Activated CD4-positive, alpha-beta T cell treated with anti-CD3 and anti-CD28 coated beads, Interleukin-2, amount 50 U/mL, for 1 hour (primary cell): ENCODE data around the gene CST11.

Experiments
- DNase-seq: peaks from one replicate; pipeline ENCODE4 v3.0.0-alpha.2; 2020

Gene CST11

DNA sequence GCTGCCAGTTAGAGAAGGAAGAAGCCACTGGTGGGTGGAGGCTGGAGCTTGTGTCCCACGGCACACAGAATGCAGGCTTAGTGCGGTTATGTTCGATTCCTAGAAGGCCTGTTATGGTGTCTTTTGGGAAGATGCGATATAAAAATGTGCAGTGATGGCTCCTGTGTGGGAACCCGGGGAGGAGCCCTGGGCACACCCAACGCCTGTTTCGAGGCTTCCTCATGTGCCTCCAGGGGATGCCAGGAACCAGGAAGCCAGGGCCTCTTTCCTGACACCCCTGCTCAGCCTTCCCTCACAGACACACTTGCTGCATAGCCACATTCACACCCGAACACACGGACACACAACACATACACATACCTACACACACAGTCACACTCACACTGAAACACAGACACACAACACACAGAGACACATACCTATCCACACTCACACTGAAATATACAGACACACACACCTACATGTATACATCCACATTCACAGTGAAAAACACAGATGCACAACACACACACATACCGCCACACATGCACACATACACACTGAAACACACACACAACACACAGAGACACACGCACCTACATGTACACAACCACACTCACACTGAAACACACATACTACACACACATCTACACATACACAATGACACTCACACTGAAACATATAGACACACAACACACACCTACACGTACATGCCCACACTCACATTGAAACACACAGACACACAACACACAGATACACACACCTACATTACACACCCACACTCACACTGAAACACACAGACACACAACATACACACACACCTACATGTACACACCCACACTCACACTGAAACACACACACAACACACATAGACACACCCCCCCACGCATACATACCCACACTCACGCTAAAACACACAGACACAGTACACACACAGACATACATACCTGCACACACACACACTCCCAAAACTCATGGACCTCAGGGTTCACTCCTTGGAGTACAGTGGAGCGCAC lies 1.2 kb upstream of the CST11 start:
- no peak for DNase-seq

DNA sequence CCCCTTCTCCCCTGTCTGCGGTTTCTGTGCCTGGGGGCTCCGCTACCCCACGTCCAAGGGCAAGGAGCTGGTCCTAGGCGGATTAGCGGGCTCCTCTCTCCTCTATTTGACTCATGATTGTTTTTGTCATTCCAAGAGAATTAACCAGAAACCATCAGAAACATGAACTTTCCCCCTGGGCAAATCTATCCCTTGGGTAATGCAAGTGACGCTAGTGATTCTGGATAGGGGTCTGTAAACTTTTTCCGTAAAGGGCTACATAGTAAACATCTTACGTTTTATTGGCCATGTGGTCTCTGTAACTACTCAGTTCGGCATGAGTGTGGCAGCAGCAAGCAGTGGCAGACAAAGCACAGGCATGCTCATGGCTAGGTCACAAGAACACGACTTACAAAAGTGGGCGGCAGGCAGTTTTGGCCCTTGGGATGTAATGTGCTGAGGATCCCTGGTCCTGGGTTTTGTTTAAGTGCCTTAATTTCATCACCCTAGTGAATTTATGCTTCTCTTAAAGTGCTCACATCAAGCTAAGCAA lies 654 bp downstream of the CST11 start:
- DNase-seq, result no peak

- DNase-seq, result no peak
These were observed 1.8 kb downstream of the CST11 start for GRCh38 chr20:23450877-23451276.

DNA sequence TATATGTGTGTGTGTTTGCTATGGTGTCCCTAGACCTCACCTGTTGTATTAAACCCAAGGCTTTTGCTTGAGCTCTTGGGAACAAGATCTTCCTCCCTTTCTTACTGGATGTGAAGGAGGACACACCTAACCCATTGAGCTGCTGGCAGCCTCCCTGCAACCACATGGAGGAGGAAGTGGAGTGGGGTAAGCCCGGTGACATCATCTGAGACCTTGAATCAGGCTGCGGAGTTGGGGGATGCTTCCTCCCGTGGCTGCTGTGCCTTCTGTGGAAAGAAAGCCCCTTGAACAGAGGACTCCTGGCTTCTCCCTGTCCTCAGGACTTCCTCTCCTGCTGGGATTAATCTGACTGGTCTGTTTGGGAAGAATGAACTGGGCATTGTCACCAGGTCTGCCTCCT lies 3.3 kb downstream of the CST11 start:
- DNase-seq, result no peak

GRCh38 chr20:23448167-23448566 lies 4.5 kb downstream of the CST11 start:
- no peak for DNase-seq

DNA sequence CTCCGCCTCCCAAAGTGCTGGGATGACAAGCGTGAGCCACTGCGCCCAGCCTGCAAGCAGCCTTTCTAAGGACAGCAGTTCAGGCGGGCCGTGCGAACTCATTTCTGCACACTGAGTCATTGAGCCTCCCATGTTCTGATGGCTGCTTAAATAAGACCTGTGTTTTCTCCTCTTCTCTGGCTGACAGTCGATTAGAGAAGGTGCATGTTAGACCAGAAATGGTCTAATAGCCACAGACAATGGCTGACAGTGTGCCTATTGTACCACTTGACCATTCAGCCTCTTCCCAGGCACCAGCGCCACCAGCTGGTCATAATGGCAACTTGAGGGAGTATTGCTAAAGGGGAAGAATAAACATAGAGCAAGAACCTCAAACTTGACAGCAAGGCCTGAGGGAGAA lies 6.2 kb downstream of the CST11 start:
- no peak for DNase-seq

GRCh38 chr20:23445596-23446217 lies 7.0 kb downstream of the CST11 start:
- no peak for DNase-seq

DNA sequence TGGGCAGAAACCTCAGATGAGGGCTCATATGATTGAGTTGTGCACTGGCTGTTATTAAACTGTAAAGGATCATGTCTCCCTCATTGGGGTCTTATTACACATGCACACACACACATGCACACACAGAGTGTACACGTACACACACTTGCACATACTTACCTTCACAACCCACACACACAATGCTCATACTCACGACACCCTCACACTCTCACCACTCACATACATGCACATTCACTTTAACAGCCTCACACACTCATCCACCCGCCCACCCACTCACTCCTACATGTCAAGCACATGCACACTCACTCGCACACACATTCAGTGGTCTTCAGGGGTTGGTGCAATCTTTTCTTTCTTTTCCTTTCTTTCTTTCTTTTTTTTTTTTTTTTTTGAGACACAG lies 7.8 kb downstream of the CST11 start:
- DNase-seq, result no peak

GRCh38 chr20:23442436-23442835 lies 10.2 kb downstream of the CST11 start:
- no peak for DNase-seq

GRCh38 chr20:23441850-23442313 lies 10.8 kb downstream of the CST11 start:
- DNase-seq, result peak; percentile 51

DNA sequence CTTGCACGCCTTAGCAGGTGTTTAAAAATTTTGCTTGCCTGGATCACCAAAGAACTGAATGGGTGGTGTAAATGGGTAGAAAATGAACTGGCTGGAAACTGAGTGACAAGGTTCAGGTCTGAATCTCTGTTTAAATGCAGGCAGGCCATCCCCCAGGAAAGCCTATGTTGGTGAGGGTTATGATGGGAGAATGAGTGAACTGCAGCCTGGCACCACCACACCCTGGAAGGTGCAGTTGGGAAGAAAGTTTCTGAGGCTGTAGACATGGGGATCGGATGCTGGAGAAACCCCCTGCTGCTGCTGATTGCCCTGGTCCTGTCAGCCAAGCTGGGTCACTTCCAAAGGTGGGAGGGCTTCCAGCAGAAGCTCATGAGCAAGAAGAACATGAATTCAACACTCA lies 12.7 kb downstream of the CST11 start:
- no peak for DNase-seq

GRCh38 chr20:23438661-23439060 lies 14.0 kb downstream of the CST11 start:
- no peak for DNase-seq

DNA sequence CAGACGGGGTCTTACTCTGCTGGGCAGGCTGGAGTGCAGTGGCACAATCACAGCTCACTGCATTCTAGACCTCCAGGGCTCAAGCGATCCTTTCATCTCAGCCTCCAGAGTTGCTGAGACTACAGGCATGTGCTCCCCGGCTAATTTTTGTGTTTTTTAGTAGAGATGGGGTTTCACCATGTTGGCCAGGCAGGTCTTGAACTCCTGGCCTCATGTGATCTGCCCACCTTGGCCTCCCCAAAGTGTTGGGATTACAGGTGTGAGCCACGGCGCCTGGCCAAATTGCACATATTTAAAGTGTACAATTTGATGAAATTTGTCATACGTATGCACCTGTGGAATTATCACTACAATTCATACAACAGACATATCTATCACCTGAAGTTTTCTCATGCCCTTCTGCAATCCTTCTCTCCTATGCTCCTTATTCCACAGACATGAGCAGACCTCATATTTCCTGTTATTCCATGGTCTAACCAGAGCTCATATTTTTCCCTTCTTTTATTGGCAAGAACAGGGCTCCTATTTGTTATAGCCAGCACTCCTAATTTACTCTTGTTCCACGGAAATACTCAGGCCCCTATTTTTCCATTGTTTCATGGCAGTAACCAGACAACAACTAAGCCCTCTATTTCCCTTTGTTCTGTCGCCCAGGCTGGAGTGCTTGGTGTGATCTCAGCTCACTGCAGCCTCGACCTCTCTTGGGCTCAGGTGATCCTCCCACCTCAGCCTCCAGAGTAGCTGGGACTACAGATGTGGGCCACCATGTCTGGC lies 15.4 kb downstream of the CST11 start:
- DNase-seq, result no peak

DNA sequence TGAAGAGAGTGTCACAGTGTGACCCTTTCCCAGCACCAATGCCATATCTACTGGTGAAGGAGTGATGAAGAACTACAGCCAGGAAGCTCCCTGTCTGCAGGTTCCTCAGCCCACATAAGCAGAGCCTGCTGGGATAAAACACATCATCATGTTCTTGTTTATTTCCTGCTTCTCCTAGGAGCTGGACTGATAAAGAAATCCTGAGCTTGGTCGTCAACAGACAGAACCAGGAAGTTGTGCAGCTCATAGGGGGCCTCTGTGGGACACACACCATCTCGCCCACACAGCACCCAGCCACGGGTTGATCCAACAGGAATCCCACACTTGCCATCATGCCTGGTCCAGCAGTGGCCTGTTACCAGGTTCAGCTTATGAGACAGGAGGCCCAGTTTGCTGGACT lies 16.0 kb downstream of the CST11 start:
- no peak for DNase-seq

DNA sequence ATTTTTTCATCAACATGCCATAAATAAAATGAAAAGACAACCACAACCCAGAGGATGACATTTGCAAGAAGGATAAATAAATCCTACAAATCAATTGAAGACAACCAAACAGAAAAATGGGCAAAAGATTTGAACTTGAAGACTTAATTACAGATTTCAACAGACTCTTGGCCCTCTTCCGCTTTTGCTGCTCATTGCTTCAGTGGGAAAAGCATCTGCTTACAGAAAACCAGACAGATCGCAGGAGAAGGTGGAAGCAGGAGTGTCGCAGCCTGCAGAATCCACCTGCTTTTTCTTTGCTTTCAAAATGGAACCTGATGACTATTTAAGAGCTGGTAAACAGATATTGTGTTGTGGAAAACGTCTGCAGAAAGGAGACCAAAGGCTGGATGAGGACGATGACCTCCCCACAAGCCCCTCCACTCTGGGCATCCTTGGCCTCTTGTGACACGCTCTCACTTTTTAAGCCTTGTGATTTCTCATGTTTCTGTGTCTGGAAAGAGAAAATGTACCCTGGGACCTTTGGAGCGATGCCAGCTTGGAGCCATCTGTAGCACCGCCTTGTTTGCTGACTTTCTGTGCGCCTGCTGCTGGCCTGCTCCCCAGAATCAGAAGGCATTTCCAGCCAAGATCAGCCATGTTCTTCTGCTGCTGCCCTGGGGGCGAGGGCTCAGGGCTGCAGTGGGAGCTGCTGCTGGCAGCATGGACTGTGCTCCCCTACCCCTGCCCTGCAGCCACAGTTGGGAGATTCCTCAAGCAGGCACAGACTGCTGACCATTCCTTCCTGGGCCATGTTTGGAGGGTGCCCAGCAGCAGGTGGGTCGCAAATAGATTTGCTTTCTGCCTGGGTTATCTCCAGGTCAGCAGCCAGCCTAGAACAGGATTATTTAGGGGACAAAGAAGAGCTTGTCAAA lies 16.8 kb downstream of the CST11 start:
- DNase-seq, result no peak

GRCh38 chr20:23434521-23435313 lies 18.0 kb downstream of the CST11 start:
- no peak for DNase-seq

DNA sequence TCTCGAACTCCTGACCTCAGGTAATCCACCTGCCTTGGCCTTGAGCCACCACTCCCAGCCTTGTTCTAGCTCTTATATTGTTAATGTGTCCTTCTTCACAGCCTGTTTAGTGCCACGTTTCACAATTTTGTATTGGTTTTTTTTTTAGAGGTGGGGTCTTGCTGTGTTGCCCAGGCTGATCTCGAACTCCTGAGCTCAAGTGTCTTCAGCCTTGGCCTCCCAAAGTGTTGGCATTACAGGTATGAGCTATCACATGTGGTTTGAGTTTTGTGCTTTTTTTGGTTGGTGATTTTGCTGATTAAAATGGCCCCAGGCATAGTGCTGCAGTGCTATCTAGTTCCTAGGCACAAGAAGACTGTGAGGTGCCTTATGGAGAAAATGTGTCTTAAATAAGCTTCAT lies 19.0 kb downstream of the CST11 start:
- no peak for DNase-seq

GRCh38 chr20:23425129-23425528 lies 27.5 kb downstream of the CST11 start:
- DNase-seq, result no peak

DNA sequence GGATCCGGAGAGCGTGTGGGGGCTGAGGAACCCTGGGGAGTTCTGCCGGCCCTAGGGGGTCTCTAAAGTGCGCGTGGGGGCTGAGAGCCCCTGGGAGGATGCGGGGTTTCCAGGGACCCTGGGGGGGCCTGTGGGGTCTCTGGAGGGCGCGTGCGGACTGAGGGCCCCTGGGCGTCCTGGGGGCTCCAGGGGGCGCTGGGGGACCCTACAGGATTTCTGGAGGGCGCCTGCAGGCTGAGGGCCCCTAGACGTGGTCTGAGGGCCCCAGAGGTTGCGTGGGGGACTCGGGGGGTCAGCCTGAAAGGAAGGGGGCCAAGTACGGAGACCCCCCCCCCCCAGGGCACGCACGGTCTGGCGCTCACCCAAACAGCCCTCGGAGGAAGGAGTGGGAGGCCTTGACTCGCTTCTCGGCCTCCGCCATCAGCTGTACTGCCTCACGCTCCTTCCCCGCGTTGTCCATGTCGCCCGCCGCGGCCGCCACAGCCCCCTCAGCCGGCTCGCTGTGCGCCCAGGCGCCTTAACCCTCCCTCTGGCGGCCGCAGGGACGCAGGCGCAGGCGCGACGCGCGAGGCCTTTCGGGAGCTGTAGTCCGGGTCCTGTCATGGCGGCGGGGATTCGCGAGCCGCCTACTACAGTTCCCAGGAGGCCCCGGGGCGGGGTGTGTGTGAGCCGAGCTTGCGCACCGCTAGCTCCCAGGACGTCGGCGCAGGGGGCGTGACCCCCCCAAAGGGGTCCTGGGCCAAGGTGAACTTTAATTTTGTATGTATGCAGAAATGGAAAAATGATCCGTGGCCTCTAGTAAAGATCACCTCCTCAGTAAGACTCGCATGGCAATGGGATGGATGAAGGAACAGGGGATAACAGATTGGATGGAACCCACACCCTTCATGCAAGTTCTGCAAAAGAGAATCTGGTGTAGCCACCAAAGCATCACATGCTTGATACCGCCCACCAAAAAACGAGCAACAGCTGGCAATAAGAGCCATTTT lies 31.4 kb downstream of the CST11 start, which contains the start of gene NAPB:
Gene NAPB (minus strand): TSS at position 546 of the 989 bp plus-strand sequence. CDS start 86 bp downstream, at position 460.
- DNase-seq, result peak; percentile 91
